OCI-LY3 (cell line): Measurements from ENCODE around the gene CIDEB.

ENCODE experiments used
- H2AFZ ChIP-seq: fragments of 200-600, 300-600 bp; shearing (Covaris generic); 2 replicates; pipeline ENCODE4 v1.6.0; 2014; ENCODE audit warnings: antibody characterized with exemption, low read depth, low read length
- H3K27ac ChIP-seq: fragments of 200-600, 300-600 bp; sonication (generic); 2 replicates; pipeline ENCODE4 v1.5.1; 2014; ENCODE audit warnings: mild to moderate bottlenecking, low read length, moderate library complexity, mixed read lengths
- H3K27me3 ChIP-seq: fragments of 200-600, 300-600 bp; sonication (generic); 2 replicates; pipeline ENCODE4 v1.6.1; 2014; ENCODE audit warnings: low read depth, low read length, mixed read lengths
- H3K36me3 ChIP-seq: fragments of 200-600, 300-600 bp; sonication (generic); replicated peaks from 2 replicates; pipeline ENCODE3; 2014; ENCODE audit warnings: low read depth, low read length, mixed read lengths
- H3K4me1 ChIP-seq: fragments of 300-600, 200-600 bp; sonication (generic); 2 replicates; pipeline ENCODE4 v1.6.1; 2014; ENCODE audit warnings: low read length, mixed read lengths
- H3K4me2 ChIP-seq: fragments of 200-600, 300-600 bp; sonication (generic); 2 replicates; pipeline ENCODE4 v1.6.1; 2014; ENCODE audit warnings: low read length, mixed read lengths
- H3K4me3 ChIP-seq: fragments of 300-600, 200-600 bp; sonication (generic); 2 replicates; pipeline ENCODE4 v1.5.1; 2014; ENCODE audit warnings: antibody characterized with exemption, mild to moderate bottlenecking, low read length, moderate library complexity
- H3K79me2 ChIP-seq: fragments of 300-600, 200-600 bp; shearing (Covaris generic); 2 replicates; pipeline ENCODE4 v1.6.1; 2014; ENCODE audit warnings: mild to moderate bottlenecking, low read length, mixed read lengths
- H3K9ac ChIP-seq: fragments of 300-600, 200-600 bp; shearing (Covaris generic); 2 replicates; pipeline ENCODE4 v1.6.0; 2014; ENCODE audit warnings: mild to moderate bottlenecking, low read length, moderate library complexity
- H3K9me3 ChIP-seq: fragments of 200-600, 300-600 bp; shearing (Covaris generic); 2 replicates; pipeline ENCODE4 v1.6.1; 2014; ENCODE audit warnings: low read length, mixed read lengths; ENCODE audit not compliant: insufficient read depth
- H4K20me1 ChIP-seq: fragments of 200-600, 300-600 bp; sonication (generic); 2 replicates; pipeline ENCODE4 v1.6.1; 2016; ENCODE audit warnings: low read length, mixed read lengths; ENCODE audit not compliant: insufficient read depth
- CTCF ChIP-seq: fragments of 200-600, 300-600 bp; sonication (generic); IDR thresholded peaks from 2 replicates; pipeline ENCODE4 v1.5.1; 2014; ENCODE audit warnings: antibody characterized with exemption, low read length, low read depth
- EZH2phosphoT487 ChIP-seq: fragments of 200-600 bp; shearing (Covaris generic); IDR thresholded peaks from 2 replicates; pipeline ENCODE4 v1.6.1; 2018; ENCODE audit warnings: antibody characterized with exemption, mixed run types, low read depth

The CIDEB gene

GRCh38 chr14:24335461-24336171 lies 27.8 kb upstream of the CIDEB start:
- Histone ChIP-seq H3K27ac (no peak overlapping the region), H3K4me1 (peaks cover 23% of the 10 kb centered on the region), H2AFZ (no peak overlapping the region), H3K9me3 (no peaks in the 10 kb centered on the region), H3K79me2 (no peaks in the 10 kb centered on the region), H3K36me3 (no peaks in the 10 kb centered on the region), H3K9ac (no peak overlapping the region), H4K20me1 (no peaks in the 10 kb centered on the region), H3K4me3 (no peak overlapping the region), H3K4me2 (no peak overlapping the region), H3K27me3 (peaks cover 26% of the 10 kb centered on the region)
- TF ChIP-seq CTCF (no peak), EZH2phosphoT487 (no peak)

- H3K79me2 ChIP-seq: no peaks in the 10 kb centered on the region
- no peaks in the 10 kb centered on the region for H3K36me3 ChIP-seq
- H2AFZ ChIP-seq: peak within 1 kb of the TSS; percentile 81
- peak within 1 kb of the TSS; percentile 96 for H3K4me2 ChIP-seq
- H3K4me3 ChIP-seq: peak within 1 kb of the TSS; percentile 75
- no peaks in the 10 kb centered on the region for H3K9me3 ChIP-seq
- H3K27ac ChIP-seq: no peak within 1 kb of the TSS
- peaks cover 26% of the 10 kb centered on the region for H3K27me3 ChIP-seq
- TF ChIP-seq CTCF (no peak), EZH2phosphoT487 (no peak)
- peaks cover 23% of the 10 kb centered on the region for H3K4me1 ChIP-seq
- peak within 1 kb of the TSS; percentile 54 for H3K9ac ChIP-seq
- no peaks in the 10 kb centered on the region for H4K20me1 ChIP-seq
These were observed 26.9 kb upstream of the CIDEB start, which contains the start of gene ADCY4 for GRCh38 chr14:24334431-24335291. Gene ADCY4 (minus strand): TSS chr14:24335071. CDS start chr14:24334652, 419 bp downstream.

- Histone ChIP-seq H3K9me3 (no peaks in the 10 kb centered on the region), H2AFZ (peak overlapping the region; percentile 41), H3K36me3 (no peaks in the 10 kb centered on the region), H3K4me2 (peak overlapping the region; percentile 73), H3K4me3 (peak overlapping the region; percentile 58), H3K27me3 (peaks cover 26% of the 10 kb centered on the region), H3K4me1 (peaks cover 19% of the 10 kb centered on the region), H3K27ac (no peak overlapping the region), H3K79me2 (no peaks in the 10 kb centered on the region), H3K9ac (no peak overlapping the region), H4K20me1 (no peaks in the 10 kb centered on the region)
- TF ChIP-seq CTCF: peak; percentile 66
- TF ChIP-seq EZH2phosphoT487: no peak
These were observed 24.7 kb upstream of the CIDEB start for GRCh38 chr14:24332268-24332993.
